ENCODE data around the gene DNA2.

DNA2 gene

GRCh38 chr10:68442971-68443370 is 28.8 kb downstream of the DNA2 start:
- Histone ChIP-seq H3K4me1 (ENCODE audit: control insufficient read depth, low read depth, low read length) (no peaks in the 10 kb centered on the region), H3K9ac (ENCODE audit: low read length) (no peak overlapping the region), H3K4me3 (ENCODE audit: low read length) (no peak overlapping the region), H3K9me3 (ENCODE audit: control insufficient read depth, low read depth, low read length) (no peaks in the 10 kb centered on the region), H3K27ac (ENCODE audit: low read length) (no peak overlapping the region), H3K36me3 (ENCODE audit: control insufficient read depth, low read depth, low read length) (peaks cover 46% of the 10 kb centered on the region), H3K27me3 (ENCODE audit: control insufficient read depth, insufficient read depth, low read length) (no peaks in the 10 kb centered on the region)

GRCh38 chr10:68440898-68441297 is 30.9 kb downstream of the DNA2 start:
- no peaks in the 10 kb centered on the region for H3K27me3 ChIP-seq (ENCODE audit: control insufficient read depth, insufficient read depth, low read length)
- H3K4me1 ChIP-seq (ENCODE audit: control insufficient read depth, low read depth, low read length) = no peaks in the 10 kb centered on the region
- H3K9ac ChIP-seq (ENCODE audit: low read length) = no peak overlapping the region
- no peaks in the 10 kb centered on the region for H3K9me3 ChIP-seq (ENCODE audit: control insufficient read depth, low read depth, low read length)
- no peak overlapping the region for H3K4me3 ChIP-seq (ENCODE audit: low read length)
- H3K36me3 ChIP-seq (ENCODE audit: control insufficient read depth, low read depth, low read length) = peaks cover 53% of the 10 kb centered on the region
- no peak overlapping the region for H3K27ac ChIP-seq (ENCODE audit: low read length)

DNA sequence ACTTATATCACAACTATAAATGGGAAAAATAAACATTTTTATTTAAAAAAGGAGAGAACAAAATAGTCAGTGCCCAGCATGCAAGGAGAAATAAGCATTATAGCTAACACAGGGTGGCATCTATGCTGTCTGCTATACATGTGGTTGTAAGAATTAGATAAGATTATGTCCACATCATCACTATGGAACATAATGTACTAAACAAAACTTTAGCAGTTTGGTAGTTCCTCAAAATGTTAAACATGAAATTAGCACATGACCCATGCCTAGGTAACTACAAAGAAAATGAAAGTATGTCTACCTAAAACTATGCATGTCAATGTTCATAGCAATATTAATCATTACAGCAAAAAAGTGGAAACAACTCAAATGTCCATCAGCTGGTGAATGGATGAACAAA is 36.0 kb downstream of the DNA2 start:
- Histone ChIP-seq H3K9ac (ENCODE audit: low read length) (no peak overlapping the region), H3K9me3 (ENCODE audit: control insufficient read depth, low read depth, low read length) (no peaks in the 10 kb centered on the region), H3K27me3 (ENCODE audit: control insufficient read depth, insufficient read depth, low read length) (no peaks in the 10 kb centered on the region), H3K27ac (ENCODE audit: low read length) (no peak overlapping the region), H3K4me1 (ENCODE audit: control insufficient read depth, low read depth, low read length) (no peaks in the 10 kb centered on the region), H3K4me3 (ENCODE audit: low read length) (no peak overlapping the region), H3K36me3 (ENCODE audit: control insufficient read depth, low read depth, low read length) (peaks cover 56% of the 10 kb centered on the region)

DNA sequence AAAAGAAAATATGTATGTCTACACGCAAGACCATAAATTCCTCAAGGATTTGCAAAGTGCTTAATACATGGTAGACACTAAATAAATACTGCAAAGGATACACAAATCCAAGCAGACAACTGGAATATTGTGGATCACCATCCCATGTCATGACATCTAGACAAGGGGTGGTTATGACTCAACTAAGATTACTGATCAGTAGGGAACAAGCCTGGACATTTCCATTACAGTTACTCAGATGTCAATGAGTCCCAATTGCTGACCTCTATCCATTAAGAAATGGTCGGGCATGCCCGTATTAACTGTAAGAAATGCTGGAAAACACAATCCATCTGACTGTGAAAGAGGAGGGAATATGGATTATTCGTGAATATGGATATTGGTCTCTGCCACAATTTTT is 37.1 kb downstream of the DNA2 start:
- Histone ChIP-seq H3K9me3 (ENCODE audit: control insufficient read depth, low read depth, low read length) (no peaks in the 10 kb centered on the region), H3K9ac (ENCODE audit: low read length) (no peak overlapping the region), H3K36me3 (ENCODE audit: control insufficient read depth, low read depth, low read length) (peaks cover 61% of the 10 kb centered on the region), H3K4me1 (ENCODE audit: control insufficient read depth, low read depth, low read length) (no peaks in the 10 kb centered on the region), H3K27me3 (ENCODE audit: control insufficient read depth, insufficient read depth, low read length) (no peaks in the 10 kb centered on the region), H3K27ac (ENCODE audit: low read length) (no peak overlapping the region), H3K4me3 (ENCODE audit: low read length) (no peak overlapping the region)

GRCh38 chr10:68428396-68429104 is 43.2 kb downstream of the DNA2 start:
- H3K4me3 ChIP-seq (ENCODE audit: low read length) = no peak overlapping the region
- H3K27ac ChIP-seq (ENCODE audit: low read length) = no peak overlapping the region
- H3K9me3 ChIP-seq (ENCODE audit: control insufficient read depth, low read depth, low read length) = no peaks in the 10 kb centered on the region
- H3K9ac ChIP-seq (ENCODE audit: low read length) = no peak overlapping the region
- H3K36me3 ChIP-seq (ENCODE audit: control insufficient read depth, low read depth, low read length) = peaks cover 61% of the 10 kb centered on the region
- H3K27me3 ChIP-seq (ENCODE audit: control insufficient read depth, insufficient read depth, low read length) = no peaks in the 10 kb centered on the region
- H3K4me1 ChIP-seq (ENCODE audit: control insufficient read depth, low read depth, low read length) = no peaks in the 10 kb centered on the region

DNA sequence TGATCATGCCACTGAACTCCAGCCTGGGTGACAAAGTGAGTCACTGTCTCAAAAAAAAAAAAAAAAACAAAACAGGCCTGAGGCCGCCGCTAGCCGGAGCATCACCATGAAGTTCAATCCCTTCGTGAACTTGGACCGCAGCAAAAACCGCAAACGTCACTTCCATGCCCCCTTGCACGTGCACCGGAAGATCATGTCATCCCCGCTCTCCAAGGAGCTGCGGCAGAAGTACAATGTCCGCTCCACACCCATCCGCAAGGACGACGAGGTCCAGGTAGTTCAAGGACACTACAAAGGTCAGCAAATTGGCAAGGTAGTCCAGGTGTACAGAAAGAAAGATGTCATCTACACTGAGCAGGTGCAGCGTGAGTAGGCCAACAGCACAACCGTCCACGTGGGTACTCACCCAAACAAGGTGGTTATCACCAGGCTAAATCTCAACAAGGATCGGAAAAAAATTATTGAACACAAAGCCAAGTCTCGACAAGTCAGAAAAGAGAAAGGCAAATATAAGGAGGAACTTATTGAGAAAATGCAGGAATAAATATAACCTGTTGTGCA is 47.2 kb downstream of the DNA2 start:
- Histone ChIP-seq H3K4me3 (ENCODE audit: low read length) (no peak overlapping the region), H3K27me3 (ENCODE audit: control insufficient read depth, insufficient read depth, low read length) (no peaks in the 10 kb centered on the region), H3K9ac (ENCODE audit: low read length) (no peak overlapping the region), H3K4me1 (ENCODE audit: control insufficient read depth, low read depth, low read length) (no peaks in the 10 kb centered on the region), H3K36me3 (ENCODE audit: control insufficient read depth, low read depth, low read length) (peaks cover 70% of the 10 kb centered on the region), H3K9me3 (ENCODE audit: control insufficient read depth, low read depth, low read length) (no peaks in the 10 kb centered on the region), H3K27ac (ENCODE audit: low read length) (no peak overlapping the region)

DNA sequence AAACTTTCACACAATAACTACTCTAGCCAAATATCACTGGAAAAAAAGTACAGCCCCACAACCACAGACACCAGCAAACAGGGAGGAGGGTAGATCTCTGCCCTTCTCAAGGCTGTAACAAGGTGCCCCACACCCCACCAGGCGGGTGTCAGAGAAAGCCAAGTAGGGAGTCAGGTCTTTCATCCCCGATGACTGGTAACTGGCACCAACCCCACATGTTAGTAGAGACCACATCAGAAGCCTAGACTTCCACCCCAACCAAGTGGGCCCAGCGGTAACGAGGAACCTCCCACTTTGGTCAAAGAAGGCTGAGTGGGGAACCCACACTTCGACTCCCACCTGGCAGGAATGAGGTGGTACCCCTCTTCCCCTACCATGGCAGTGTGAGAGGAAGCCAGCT is 48.3 kb downstream of the DNA2 start:
- H3K4me1 ChIP-seq (ENCODE audit: control insufficient read depth, low read depth, low read length) = no peaks in the 10 kb centered on the region
- no peak overlapping the region for H3K27ac ChIP-seq (ENCODE audit: low read length)
- no peaks in the 10 kb centered on the region for H3K9me3 ChIP-seq (ENCODE audit: control insufficient read depth, low read depth, low read length)
- H3K27me3 ChIP-seq (ENCODE audit: control insufficient read depth, insufficient read depth, low read length) = no peaks in the 10 kb centered on the region
- H3K4me3 ChIP-seq (ENCODE audit: low read length) = no peak overlapping the region
- H3K9ac ChIP-seq (ENCODE audit: low read length) = no peak overlapping the region
- peaks cover 70% of the 10 kb centered on the region for H3K36me3 ChIP-seq (ENCODE audit: control insufficient read depth, low read depth, low read length)

- Histone ChIP-seq H3K4me1 (ENCODE audit: control insufficient read depth, low read depth, low read length) (no peaks in the 10 kb centered on the region), H3K9ac (ENCODE audit: low read length) (no peak overlapping the region), H3K36me3 (ENCODE audit: control insufficient read depth, low read depth, low read length) (peaks cover 84% of the 10 kb centered on the region), H3K4me3 (ENCODE audit: low read length) (no peak overlapping the region), H3K9me3 (ENCODE audit: control insufficient read depth, low read depth, low read length) (no peaks in the 10 kb centered on the region), H3K27me3 (ENCODE audit: control insufficient read depth, insufficient read depth, low read length) (no peaks in the 10 kb centered on the region), H3K27ac (ENCODE audit: low read length) (no peak overlapping the region)
Observed at GRCh38 chr10:68419376-68419775, 52.4 kb downstream of the DNA2 start.

DNA sequence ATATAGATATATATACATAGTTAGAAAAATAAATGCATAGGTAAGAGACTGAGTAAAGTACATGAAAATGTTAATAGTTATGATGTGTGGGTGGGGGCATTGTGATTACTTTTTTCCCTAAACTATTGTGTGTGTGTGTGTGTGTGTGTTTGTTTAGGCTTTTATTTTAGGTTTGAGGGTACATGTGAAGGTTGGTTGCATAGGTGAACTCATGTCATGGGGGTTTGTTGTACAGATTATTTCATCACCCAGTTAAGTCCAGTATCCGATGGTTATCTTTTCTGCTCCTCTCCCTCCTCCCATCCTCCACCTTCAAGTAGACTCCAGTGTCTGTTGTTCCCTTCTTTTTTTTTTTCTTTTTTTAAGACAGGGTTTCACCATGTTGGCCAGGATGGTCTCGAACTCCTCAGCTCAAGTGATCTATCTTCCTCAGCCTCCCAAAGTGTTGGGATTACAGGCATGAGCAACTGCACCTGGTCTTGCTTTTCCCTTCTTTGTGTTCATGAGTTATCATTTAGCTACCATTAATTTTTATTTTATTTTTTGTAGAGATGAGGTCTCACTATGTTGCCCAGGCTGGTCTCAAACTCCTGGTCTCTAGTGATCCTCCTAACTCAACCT is 62.8 kb downstream of the DNA2 start:
- Histone ChIP-seq H3K4me3 (ENCODE audit: low read length) (no peak overlapping the region), H3K9ac (ENCODE audit: low read length) (no peak overlapping the region), H3K36me3 (ENCODE audit: control insufficient read depth, low read depth, low read length) (no peaks in the 10 kb centered on the region), H3K9me3 (ENCODE audit: control insufficient read depth, low read depth, low read length) (no peaks in the 10 kb centered on the region), H3K4me1 (ENCODE audit: control insufficient read depth, low read depth, low read length) (peaks cover 10% of the 10 kb centered on the region), H3K27ac (ENCODE audit: low read length) (no peak overlapping the region), H3K27me3 (ENCODE audit: control insufficient read depth, insufficient read depth, low read length) (no peaks in the 10 kb centered on the region)

DNA sequence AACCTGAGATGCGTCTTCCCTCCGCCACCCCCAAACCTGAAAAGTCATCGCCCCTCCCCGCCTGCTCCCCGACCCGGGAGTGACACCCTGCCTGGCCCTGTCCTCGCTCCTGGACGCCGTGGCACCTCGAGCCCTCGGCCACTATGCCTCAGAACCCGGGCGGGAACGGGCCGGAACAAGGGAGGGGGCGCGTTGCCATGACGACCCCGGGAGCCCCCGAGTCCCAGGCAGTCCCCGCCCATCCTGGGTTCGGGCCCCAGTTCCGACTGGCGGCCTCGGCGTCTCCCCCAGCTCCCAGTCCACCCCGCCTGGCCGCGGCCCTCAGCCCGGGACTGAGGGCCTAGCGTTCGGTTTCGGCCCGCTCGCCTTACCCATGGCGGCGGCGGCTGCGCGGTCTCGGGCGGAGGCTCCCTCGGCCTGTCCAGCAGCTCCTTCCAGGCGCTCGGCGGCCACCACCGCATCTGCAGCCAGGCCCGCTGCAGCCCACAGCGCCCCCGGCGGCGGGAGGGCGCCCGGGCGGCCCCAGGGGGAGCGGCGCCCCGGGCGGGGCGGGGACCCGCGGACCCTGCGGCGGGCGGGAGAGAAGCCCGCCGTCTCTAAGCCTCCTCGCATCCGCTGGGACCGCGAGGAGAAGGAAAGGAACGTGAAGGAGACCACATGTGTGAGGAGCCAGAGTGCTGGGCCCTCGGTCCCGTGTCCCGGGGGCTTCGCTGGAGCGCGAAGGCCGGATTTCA is 64.8 kb downstream of the DNA2 start, which contains the start of gene RUFY2:
Gene RUFY2, minus strand, starts transcription at position 463 of the 734 bp plus-strand sequence. Its CDS starts 88 bp downstream, at position 375.
- peak within 1 kb of the TSS; percentile 67 for H3K27ac ChIP-seq (ENCODE audit: low read length)
- H3K4me3 ChIP-seq (ENCODE audit: low read length) = peak within 1 kb of the TSS; percentile 80
- no peaks in the 10 kb centered on the region for H3K27me3 ChIP-seq (ENCODE audit: control insufficient read depth, insufficient read depth, low read length)
- no peaks in the 10 kb centered on the region for H3K36me3 ChIP-seq (ENCODE audit: control insufficient read depth, low read depth, low read length)
- H3K9me3 ChIP-seq (ENCODE audit: control insufficient read depth, low read depth, low read length) = no peaks in the 10 kb centered on the region
- H3K9ac ChIP-seq (ENCODE audit: low read length) = peak within 1 kb of the TSS; percentile 87
- H3K4me1 ChIP-seq (ENCODE audit: control insufficient read depth, low read depth, low read length) = peaks cover 10% of the 10 kb centered on the region

GRCh38 chr10:68406111-68406814 is 65.5 kb downstream of the DNA2 start:
- Histone ChIP-seq H3K9ac (ENCODE audit: low read length) (peak overlapping the region; percentile 87), H3K4me3 (ENCODE audit: low read length) (peak overlapping the region; percentile 80), H3K27ac (ENCODE audit: low read length) (peak overlapping the region; percentile 67), H3K4me1 (ENCODE audit: control insufficient read depth, low read depth, low read length) (peaks cover 10% of the 10 kb centered on the region), H3K9me3 (ENCODE audit: control insufficient read depth, low read depth, low read length) (no peaks in the 10 kb centered on the region), H3K36me3 (ENCODE audit: control insufficient read depth, low read depth, low read length) (peaks cover 5% of the 10 kb centered on the region), H3K27me3 (ENCODE audit: control insufficient read depth, insufficient read depth, low read length) (no peaks in the 10 kb centered on the region)

Measured in iPS-18a (cell line).